HT1080 (cell line): ENCODE results near the gene ATXN10. TPM values are rescaled to one million over a fixed set of nuclear protein-coding genes. Genes with fewer than 3 reads are reported as not detected.

Experiments used
- DNase-seq: peaks from one replicate; pipeline ENCODE4 v3.0.0-alpha.2; 2015; ENCODE audit warnings: low read depth
- total RNA-seq: library from RNA; depleted of rRNA; stranded (reverse); fragments of >200 nt; shearing (Covaris generic); gene quantifications from 2 replicates; pipeline ENCODE4 v1.2.3, GENCODE V29; 2014

ATXN10 gene
- total RNA-seq, 1 experiment from 2014 or later = 44.1 TPM

DNA sequence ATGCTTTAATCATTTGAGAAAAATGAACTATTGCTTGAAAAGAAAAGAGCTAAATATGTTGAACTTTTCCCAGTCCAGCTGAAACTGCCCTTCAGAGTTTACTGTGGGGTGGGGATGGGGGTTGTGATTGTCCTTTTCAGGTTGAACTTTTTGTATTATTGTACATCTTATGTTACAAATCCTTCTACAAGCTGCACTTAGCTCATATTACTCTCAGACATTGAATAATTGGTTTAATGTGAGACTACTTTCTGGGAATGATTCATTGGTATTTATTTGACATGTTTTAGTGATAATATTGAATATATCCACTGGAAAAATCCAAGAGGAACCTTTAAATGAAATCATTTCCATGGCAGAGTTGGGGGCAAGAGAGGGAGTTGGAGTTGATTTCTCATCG is 84.9 kb downstream of the ATXN10 start:
- no peak for DNase-seq

DNA sequence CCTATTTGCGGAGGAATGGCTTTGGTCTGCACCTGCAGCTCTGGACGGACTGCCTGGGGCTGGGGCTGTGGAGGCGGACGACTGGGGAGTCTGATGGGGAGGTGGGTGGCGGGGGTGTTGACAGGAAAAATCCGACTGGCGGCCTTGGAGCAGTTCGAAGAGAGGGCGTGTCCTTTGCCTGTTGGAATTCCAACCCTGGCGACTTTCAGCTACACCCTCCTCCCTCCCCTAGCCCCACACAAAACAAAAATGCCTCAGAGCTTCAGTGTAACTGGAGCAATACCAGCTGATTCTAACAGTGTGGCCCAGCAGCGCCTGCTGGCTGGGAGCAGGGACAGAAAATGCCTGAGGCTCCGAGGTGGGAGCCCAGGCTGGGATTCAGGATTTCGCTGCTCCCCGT is 85.4 kb downstream of the ATXN10 start:
- no peak for DNase-seq

DNA sequence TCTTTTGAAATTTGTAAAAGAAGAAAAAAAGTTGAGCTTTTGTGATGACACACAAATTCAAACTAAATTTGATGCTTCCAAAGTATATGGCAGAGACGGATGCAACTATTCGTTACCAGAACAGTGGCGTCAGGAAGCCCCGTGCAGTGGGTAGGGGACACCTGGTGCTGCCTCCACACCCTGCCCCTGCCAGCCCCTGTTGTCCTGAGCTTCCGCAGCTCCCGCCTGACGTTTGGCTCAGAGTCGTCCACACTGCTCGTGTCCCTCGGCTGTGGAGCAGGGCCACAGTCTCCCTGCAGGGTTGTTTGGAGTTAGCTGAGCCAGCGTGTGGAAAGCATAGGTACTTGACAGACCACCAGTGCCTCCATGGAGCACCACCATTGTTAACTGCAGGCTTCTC is 86.3 kb downstream of the ATXN10 start:
- DNase-seq = no peak

DNA sequence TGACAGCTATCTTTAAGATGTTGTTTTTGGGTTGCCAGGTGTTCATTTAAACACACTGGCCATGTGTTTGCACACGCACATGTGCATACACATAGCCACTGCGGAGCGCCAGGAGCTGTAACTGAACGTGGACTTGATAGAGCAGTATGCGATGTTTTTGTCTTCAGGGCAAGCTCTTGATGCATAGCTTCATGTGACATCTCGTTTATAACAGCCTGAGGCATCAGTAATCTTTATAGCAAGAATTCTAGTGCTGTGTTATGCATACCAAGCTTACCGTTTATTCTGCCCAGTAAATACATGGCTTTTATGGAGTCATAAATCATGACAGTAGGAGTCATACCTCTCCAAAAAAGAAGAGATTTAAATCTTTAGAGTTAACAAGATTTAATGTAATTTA is 87.0 kb downstream of the ATXN10 start:
- no peak for DNase-seq

DNA sequence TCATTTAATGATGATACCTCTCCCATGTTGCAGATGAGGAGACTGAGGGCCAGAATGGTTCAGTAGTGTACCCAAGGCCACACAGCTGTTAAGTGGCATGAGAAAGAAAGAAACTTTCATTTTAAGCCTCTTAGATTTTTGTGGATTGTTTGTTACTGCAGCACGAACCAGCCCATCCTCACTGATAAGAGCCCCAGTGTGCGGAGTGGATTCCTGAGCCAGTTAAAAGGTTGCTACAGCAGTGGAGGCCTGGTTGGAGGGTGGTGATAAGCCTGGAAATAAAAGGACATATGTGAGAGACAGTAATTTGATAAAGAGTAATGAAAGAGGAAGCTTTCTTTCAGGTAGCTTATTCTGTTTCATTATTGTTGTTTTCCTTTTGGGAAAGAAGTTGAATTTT is 89.0 kb downstream of the ATXN10 start:
- no peak for DNase-seq

DNA sequence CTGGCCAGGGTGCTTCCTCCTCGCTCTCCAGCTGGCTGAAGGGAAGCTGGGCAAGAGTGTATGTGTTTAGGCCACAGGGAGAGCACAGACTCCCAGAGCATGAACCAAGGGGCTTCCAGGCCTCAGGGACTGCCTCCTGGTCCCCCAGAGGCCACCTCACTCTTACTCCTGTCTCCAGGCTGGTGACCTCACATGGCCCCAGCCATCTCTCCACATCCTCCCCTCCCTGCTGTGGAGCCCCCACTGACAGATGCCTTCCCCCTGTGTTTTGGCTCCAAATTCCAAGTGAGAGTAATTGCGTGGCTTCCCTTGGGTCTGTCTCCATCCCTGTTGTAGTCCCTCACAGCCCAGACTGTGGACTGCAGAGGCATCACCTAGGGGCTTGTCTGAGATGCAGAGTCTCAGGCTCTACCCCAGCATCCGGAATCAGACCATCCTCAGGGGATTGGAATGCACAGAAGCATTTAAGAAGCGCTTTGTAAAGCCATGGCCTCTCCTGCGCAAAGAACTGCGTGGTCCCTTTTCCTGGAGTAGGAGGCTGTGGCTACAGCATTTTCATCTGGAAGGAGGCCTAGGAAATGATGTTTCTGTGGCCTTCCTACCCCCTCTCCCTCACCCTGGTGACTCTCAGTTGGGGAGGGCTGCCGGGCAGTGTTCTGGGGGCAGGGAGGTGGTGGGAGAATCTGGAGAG is 91.1 kb downstream of the ATXN10 start:
- no peak for DNase-seq

DNA sequence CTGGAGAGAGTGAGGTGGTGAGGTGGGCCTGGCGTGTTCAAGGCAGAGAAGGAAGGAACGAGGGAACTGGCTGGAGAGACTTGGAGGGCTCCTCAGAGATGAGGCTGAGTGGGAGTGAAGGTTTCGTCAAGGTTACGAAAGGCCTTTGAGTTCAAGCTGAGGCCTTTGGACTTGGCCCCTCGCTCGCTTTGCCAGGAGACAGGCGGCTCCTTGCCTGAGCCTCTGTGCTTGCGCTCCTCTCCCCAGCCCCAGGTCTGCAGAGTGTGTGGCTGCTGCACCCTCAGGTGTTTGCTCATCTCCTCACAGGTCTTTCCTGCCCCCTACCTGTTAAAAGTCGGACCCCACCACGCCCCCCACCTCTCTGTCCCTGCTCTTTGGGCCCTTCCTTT is 91.6 kb downstream of the ATXN10 start:
- DNase-seq = no peak

DNA sequence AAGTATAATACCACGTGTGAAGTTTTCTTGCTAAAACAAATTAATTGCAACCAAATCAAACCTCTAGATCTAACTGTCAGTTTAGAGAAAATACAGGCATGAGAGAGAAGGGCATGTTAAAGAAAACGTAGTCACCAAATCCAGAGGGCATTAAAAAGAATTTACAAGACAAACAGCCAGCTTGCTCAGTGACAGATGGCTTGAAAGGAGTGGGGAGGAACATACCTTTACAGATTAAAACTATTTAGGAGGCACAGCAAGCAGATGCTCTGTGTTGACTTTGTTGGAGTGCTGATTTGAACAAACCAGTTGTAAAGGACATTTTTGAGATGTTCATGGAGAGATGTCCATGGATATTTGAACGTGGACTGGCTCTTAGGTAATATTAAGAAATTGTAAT is 96.9 kb downstream of the ATXN10 start:
- DNase-seq = no peak

DNA sequence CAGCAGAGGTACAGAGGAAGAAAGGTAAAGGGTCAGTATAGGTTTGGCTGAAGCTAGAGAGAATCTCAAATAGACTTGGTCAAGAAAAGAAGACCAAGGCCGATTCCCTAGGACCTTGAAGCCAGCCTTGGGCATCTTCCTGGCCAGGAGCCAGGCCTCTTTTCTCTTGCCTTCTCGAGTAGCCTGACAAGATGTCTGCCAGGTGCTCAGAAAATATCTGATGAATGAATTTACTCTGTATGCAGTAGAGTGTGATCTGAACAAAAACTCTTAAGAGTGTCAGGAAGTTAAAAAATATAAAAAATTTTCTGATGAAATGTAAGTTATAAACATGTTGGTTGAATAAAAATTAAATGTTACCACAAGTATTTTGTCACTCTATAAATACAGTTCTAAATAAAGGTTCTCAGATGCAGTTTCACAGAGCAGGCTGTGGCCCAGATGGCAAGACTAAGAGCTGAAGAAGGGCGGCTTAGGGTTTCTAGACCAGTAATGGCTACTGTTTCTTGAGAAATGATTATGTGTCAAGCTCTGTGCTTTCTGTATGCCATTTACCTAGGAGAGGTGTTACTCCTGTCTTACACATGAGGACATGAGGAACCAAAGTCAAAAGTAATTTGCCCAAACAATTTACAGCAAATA is 98.1 kb downstream of the ATXN10 start:
- DNase-seq = no peak

DNA sequence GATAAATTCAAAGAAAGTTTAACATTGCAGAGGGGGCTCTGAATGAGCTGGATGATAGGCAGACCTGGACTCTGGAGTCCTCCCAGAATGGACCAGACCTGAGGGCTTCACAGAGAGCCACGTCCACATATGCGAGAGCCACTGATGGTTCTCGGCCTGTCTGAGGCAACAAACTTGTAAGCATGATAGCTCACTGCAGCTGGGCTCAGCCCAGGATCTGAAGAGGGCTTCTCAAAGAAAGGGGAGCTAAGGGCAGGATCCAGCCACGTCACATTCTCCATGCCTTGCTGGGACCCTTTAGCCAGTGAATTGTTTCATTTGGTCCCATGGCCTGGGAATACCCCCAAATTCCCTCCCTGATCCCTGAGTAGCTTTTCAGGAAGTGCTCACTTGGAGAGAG is 98.9 kb downstream of the ATXN10 start:
- no peak for DNase-seq

DNA sequence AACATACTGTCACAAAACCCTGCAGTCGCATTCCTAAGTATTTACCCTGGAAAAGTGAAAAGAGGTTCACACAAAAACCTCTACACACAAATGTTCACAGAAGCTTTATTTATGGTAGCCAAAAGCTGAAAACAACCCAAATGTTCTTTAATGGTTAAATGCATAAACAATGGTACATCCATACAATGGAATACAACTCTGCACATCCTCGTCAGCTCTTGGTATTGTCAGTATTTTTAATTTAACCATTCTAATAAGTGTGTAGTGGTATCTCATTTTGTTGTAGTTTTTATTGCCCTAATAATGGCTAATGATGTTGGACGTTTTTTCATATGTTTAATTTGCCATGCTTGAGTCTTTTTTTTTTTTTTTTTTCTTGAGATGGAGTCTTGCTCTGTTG is 99.4 kb downstream of the ATXN10 start:
- DNase-seq = no peak

DNA sequence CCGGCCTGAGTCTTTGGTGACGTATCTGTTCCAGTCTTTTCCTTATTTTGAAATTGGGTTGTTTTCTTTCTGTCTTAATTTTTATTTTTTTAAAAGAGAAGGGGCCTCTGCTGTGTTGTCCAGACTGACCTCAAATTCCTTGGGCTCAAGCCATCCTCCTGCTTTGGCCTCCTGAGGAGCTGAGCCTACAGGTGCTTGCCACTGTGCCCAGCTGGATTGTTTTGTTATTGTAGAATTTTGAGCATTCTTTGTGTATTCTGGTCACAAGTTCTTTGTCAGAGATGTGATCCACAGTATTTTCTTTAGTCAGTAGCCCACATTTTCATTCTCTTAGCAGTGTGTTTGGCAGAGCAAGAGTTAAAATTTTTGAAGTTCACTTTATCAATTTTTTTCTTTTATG is 100.1 kb downstream of the ATXN10 start:
- no peak for DNase-seq

DNA sequence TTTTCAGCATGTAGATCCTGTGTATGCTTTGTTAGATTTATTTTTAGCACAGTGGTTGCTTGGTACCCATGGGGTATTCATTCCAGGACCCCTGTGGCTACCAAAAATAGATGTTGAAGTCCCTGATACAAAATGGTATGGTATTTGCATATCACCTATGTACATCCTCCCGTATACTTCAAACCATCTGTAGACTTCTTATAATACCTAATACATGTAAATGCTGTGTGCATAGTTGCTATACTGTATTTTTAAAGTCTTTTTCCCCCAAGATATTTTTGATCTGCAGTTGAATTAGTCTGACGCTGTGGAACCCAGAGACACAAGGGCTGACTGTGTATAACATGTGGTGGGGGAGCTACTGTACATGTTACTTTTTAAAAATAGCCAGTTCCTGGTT is 101.1 kb downstream of the ATXN10 start:
- no peak for DNase-seq

DNA sequence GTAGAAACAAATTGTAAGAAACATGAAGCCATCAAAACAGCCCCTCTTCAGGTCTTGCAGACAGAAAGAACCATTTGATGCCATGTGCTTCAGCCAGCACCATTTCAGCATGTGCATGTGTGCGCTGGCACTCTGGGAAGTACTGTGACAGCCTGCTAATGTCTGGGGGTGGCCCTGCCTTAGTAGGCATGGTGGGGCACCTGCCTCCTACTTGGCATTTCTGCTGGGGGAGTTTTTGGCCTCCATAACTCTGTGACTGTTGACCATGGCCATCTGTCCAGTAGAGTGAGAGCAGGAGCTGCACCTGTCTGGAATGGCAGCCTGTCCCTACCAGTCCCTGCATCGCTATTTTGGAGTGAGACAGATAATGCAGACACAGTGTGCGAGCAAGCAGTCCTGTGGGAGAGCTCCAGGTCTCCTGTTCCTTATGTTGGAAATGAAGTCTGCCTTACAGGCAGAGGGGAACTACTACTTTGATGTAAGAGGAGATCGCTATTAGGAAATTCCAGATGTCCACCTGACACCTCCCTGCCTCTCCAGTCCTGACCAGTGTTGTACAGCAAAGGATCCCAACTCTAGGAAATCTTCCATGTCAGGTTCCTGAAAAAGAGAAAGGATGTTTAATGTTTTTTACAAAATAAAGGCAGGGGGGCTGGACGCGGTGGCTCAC is 102.5 kb downstream of the ATXN10 start:
- DNase-seq = no peak

DNA sequence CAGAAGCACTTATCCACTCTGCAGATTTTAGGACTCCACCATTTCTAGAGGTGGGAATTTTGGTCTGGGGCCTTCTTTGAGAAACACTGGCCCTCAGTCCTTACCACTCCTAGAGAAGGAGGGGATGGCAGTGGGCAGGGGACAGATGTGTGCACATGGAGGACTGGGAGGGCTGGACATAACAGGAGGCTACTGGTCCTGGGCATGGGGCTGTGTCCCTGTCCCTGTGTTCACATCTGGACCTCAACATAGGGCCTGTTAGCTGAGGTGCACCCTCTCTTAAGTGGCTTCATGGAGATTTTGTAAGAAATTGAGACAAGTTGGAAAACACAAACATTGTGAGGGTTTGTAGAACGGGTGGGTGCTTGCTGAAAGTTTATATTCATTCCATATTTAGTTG is 103.4 kb downstream of the ATXN10 start:
- DNase-seq = no peak

DNA sequence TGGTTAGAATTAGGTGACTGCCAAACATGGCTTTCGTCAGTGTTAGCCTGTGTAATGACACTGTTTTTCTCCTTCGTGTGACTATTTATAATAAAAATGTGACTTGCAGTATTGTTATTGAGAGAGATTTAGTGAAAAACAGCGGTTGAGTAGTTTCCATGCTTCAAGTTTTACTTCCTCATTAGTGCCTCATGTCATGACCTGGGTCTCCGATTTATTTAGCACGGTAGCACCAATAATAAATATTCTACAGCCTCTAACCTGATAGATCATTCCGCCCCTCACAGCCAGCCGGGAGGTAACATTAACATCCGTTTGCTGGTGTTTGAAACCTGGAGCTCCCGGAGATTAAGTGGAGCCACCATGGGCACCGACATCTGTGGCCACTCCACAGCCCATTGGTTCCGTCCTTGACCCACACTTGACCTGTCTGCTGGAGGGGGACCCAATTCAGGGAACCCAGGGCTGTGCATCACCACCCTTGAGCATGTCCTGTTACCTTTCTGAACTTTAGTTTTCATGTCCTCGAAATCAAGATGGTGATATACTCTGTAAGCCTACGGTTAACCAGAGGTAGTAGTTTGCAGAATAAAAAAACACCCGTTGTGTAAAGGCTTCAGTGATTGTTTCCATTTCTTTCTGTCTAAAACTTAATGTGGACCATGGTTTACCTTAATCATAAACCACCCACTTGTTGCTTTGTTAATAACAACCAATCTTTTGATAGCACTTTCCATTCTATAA is 104.1 kb downstream of the ATXN10 start:
- no peak for DNase-seq

DNA sequence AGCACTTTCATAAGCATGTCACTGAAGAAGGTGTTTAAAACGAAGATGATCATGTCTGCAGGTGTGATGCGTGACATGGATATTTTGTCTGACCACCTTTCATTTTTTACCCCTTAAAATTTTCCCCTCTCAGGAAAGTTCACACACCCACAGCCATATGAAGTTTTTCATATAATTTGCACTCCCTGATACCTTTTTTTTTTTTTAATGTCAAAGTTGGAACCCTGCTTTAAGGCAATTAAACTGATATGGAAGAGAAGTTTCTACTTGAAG is 104.6 kb downstream of the ATXN10 start:
- no peak for DNase-seq

DNA sequence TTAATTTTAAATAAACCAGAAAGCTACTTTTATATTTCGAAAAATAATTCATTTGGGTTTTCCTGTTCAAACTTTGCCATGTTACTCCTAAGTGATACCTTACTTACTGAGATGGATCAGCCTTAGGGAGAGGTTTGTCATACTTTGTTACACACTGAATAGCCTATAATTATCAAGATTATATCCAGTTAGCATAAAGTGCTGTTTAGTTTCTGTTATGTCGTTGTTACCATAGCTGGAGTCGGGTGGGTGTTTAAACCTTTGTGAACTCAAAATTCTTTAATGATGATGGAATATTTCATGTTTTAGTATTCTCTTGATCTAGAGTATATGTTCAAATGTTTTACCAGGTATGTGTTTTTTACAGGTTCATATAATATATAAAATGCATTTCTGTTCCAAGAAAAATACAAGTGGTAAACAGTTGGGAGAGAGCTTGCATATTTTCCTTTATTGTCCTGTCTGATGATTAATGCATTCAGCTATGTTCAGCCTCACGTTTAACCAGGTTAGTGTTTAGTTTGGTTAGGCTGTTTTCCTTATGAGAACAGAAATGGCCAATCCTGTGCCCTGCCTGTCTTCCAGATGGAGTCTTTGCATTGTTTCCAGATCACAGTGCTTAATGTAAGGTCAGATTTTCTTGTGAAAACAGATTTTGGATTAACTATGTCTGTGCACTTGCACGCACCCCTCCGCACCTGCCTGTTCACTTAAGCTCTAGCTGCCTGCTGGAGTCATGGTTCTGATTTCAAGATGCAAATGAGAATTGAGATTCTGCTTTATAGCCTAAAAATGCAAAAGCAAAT is 105.6 kb downstream of the ATXN10 start:
- peak; percentile 4 for DNase-seq

DNA sequence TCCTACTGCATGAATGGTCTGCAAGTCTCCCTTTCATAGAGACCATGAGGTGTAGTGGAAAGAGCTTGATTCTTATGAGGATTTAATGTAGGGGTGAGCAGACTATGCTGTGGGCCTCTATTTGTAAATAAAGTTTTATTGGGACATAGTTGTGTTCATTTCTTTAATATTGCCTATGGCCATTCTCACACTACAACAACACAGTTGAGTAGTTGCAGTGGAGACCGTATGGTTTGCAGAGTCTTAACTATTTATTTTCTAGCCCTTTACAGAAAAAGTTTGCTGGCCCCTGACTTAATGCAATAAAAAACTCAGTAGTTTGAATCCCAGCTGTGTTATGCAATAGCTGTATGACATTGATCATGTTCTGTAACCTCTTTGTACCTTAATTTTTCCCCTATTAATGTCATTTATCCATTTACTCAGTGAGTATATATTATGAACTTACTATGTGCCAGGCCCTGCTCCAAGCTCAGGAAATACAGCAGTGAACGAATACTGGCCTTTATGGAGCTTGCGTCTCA is 106.3 kb downstream of the ATXN10 start:
- DNase-seq = no peak

DNA sequence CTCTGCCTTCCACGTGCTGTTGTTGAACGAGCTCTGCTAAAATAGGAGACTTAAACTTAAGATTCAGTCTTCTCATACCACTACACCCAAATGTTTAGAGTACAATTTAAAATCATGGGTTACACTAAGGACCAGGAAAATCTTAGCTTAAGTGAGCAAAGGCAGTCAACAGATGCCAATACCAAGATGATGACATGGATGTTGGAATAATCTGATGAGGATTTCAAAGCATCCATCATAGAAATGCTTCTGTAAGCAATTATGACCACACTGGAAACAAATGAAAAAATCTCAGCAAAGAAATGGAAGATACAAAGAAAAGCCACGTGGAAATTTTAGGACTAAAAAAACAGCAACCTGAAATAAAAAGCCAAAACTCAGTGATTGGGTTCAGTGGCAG is 109.8 kb downstream of the ATXN10 start:
- DNase-seq = no peak

DNA sequence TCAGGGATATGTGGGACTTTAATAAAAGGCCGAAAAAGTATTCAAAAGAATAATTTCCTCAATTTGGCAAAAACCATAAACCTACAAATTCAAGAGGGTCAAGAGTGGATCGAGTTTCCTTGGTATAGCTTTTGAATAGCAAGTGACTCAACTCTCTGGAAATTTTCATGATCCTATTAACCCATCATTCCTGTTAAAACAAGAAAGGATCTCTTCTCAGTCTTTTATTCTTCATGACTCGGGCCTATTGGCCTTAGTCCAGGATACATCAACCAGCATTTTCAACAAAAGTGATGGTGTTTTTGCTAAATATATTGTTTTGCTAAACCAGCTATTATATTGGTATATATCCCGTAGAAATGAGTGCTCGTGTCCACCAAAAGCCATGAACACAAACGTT is 110.3 kb downstream of the ATXN10 start:
- peak; percentile 25 for DNase-seq
